Activated CD8-positive, alpha-beta memory T cell treated with anti-CD3 and anti-CD28 coated beads for 48 hours (primary cell): ENCODE measurements around the gene LAMC3.

ENCODE experiments used
- DNase-seq, 3 experiments: peaks; one replicate each; pipeline ENCODE4 v3.0.0-alpha.2; 2020; ENCODE audit warnings: low read depth in 2 of 3, low spot score in 2 of 3

LAMC3 gene

GRCh38 chr9:131008909-131009618 is at the start of gene LAMC3:
LAMC3 (plus strand) TSS chr9:131009174; CDS start chr9:131009215, 41 bp downstream.
- no peak for DNase-seq

- DNase-seq: no peak
Measured at GRCh38 chr9:130959809-130960334, 49.1 kb upstream of the LAMC3 start.

GRCh38 chr9:130960522-130961378 is 48.2 kb upstream of the LAMC3 start:
- no peak for DNase-seq

- DNase-seq: no peak
Measured at GRCh38 chr9:130961511-130962300, 47.3 kb upstream of the LAMC3 start.

GRCh38 chr9:130962418-130963316 is 46.3 kb upstream of the LAMC3 start:
- DNase-seq: no peak

- no peak for DNase-seq
Measured at GRCh38 chr9:130963337-130963908, 45.6 kb upstream of the LAMC3 start.

GRCh38 chr9:130963916-130964315 is 45.1 kb upstream of the LAMC3 start:
- DNase-seq: no peak

GRCh38 chr9:130965680-130966079 is 43.3 kb upstream of the LAMC3 start:
- DNase-seq: no peak

- no peak for DNase-seq
Measured at GRCh38 chr9:130970052-130970451, 38.9 kb upstream of the LAMC3 start.

- no peak for DNase-seq
Measured at GRCh38 chr9:130970855-130971254, 38.1 kb upstream of the LAMC3 start.

GRCh38 chr9:130971294-130971849 is 37.6 kb upstream of the LAMC3 start:
- DNase-seq: no peak

- DNase-seq: no peak
Measured at GRCh38 chr9:130972277-130972956, 36.6 kb upstream of the LAMC3 start.

GRCh38 chr9:130972957-130973685 is 35.9 kb upstream of the LAMC3 start:
- DNase-seq: no peak

GRCh38 chr9:130973686-130974281 is 35.2 kb upstream of the LAMC3 start:
- DNase-seq: no peak

- no peak for DNase-seq
Measured at GRCh38 chr9:130974697-130975096, 34.3 kb upstream of the LAMC3 start.

- DNase-seq: no peak
Measured at GRCh38 chr9:130975156-130975555, 33.8 kb upstream of the LAMC3 start.

GRCh38 chr9:130975932-130976841 is 32.8 kb upstream of the LAMC3 start:
- DNase-seq: no peak
